GM18951 (cell line): ENCODE results near the gene TMPRSS13.
"Not testable (repeated sequence)": the region's sequence is repeated elsewhere in the genome, so short reads cannot be mapped to it uniquely, and the experiment has no call there.

ENCODE experiments used
- POLR2A ChIP-seq: IDR thresholded peaks from 4 replicates; pipeline ENCODE4 v1.6.1; 2011; ENCODE audit warnings: mild to moderate bottlenecking; ENCODE audit not compliant: insufficient read length, insufficient read depth; ENCODE audit errors: extremely low read depth
- in situ Hi-C: fragments of 300-500 bp; cut with MboI; formaldehyde crosslinking; loops from one replicate; pipeline ENCODE4 v1.12.0; 2022; ENCODE audit warnings: low sequenced_read_pairs, mixed read lengths, inconsistent platforms; ENCODE audit not compliant: unreplicated experiment

Gene TMPRSS13

DNA sequence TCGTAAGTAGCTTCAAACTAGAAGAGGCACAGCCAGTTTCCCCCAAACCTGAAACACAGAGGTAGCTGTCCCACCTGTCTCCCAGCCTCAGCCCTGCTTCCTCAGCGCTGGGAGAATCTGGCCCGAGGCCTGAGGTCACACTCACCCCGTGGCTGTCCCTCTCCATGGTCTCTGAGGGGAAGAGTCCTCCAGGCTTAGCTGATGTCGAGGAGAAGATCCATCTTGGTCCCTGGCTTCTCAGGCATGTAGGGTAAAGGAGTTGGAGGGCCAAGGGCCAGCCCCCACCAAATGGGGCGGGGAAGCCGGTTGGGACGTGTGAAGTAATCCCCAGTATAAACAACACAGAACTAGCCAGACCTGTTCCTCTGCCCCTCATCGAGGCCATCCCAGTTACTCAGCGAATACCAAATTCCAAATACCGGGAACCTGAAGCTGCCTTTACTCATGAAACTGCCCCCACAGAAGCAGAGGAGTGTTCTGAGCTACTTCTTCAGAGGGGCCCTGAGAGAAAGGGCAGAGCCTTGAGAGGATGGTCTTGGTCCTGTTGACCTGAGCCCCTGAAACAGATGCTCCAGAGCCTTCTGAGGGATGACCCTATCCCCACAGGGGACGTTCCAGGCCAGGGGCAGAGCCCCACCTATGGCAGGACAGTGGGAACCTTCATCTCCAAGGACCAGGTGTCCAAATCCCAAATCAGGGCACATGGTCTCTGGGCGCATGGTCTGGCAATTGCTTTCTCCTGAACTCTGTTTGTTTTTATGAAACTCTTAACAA is at the start of gene TMPRSS13:
Gene TMPRSS13, minus strand, starts transcription at position 261 of the 774 bp plus-strand sequence. Its CDS starts 95 bp downstream, at position 166.
- in situ Hi-C loops = no loop called here
- no peak for TF ChIP-seq POLR2A

DNA sequence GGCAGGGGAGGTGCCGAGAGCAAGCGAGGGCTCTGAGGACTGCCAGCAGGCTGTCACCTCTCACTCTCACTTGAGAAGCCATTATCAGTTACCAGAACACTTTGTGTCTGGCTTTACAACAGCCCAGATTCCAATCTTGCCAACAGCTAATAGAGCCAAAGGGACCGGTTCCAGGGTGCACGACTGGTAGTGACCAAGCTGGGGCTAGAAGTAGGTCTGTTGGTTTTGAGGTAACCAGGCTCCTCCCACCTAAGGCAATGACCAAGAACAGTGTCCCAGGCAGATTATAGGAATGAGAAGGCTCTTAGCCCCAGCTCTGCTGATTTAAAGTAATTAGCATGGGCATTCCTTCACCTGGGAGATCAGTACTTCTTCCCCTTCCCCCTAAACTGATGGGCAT is 49.8 kb upstream of the TMPRSS13 start:
- TF ChIP-seq POLR2A = no peak
- in situ Hi-C loops = no loop called here

DNA sequence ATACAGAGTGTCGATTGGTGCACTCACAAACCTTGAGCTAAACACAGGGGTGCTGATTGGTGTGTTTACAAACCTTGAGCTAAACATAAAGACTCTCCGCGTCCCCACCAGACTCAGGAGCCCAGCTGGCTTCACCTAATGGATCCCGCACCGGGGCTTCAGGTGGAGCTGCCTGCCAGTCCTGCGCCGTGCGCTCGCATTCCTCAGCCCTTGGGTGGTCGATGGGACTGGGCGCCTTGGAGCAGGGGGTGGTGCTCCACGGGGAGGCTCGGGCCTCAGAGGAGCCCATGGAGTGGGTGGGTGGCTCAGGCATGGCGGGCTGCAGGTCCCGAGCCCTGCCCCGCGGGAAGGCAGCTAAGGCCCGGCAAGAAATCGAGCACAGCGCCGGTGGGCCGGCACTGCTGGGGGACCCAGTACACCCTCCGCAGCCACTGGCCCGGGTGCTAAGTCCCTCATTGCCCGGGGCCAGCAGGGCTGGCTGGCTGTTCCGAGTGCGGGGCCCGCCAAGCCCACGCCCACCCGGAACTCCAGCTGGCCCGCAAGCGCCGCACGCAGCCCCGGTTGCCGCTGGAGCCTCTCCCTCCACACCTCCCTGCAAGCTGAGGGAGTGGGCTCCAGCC is 49.2 kb upstream of the TMPRSS13 start:
- in situ Hi-C loops = not testable (repeated sequence)

DNA sequence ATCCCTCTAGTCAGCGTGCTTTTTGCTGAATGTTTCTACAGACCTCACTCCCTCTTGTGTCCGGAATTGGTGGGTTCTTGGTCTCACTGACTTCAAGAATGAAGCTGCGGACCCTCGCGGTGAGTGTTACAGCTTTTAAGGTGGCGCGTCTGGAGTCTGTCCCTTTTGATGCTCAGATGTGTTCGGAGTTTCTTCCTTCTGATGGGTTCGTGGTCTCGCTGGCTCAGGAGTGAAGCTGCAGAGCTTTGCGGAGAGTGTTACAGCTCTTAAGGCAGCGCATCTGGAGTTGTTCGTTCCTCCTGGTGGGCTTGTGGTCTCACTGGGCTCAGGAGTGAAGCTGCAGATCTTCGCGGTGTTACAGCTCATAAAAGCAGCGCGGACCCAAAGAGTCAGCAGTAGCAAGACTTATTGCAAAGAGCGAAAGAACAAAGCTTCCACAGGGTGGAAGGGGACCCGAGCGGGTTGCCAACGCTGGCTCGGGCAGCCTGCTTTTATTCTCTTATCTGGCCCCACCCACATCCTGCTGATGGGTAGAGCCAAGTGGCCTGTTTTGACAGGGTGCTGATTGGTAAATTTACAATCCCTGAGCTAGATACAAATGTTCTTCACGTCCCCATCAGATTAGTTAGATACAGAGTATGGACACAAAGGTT is 48.5 kb upstream of the TMPRSS13 start:
- in situ Hi-C loops = not testable (repeated sequence)

DNA sequence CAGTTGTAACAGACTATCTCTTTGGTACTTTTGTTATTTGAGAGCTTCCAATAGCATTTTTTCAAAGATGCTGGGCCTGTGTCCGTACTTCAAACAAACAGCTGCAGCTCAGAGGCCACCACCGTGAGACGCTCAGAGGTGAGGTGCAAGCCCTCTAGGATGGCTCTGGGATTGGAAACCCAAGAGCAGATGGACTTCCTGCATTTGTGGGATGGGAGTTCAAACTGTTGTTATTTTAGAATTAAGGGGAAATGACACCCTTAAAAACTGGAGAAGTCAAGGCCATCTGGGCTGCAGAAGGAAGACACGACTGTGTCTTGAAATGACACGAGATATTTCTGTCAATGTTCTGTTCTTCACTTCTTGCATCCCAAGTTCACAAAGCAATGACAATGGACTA is 47.8 kb upstream of the TMPRSS13 start:
- TF ChIP-seq POLR2A = no peak
- in situ Hi-C loops = no loop called here

DNA sequence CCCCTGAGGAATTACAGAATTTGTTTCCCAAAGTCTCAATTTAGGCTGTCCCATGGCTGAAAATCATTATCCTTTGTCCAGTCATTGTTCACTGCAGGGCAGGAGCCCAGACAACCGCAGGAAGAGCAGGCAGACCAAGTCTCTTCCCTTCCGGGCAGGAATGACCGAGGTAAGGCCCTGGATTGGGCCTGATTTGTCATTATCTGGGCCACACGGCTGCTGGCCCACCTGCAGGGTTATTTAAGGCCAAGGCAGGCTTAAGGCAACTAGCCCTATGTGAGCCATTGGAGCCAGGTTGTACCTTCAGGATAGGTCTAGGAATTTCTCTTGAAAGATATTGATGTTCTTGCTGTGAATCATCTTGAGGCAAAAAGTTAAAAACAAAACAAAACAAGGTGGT is 47.2 kb upstream of the TMPRSS13 start:
- no peak for TF ChIP-seq POLR2A
- in situ Hi-C loops = no loop called here

DNA sequence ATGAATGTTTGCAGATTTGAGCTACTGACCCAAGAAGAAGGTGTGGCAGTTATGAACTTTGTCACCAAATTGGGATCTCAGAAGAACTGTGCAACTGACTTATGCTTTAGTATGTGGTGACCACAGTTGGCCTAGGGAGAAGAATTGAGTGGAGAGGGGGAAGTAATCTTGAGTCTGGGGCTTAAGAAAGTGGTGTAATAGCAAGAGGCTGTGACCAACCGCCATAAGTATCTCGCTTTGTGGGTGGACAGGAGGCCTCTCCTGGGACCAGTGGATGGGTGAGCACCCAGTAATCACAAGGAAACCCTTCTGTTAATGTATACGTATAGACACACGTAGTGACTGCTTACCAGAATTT is 44.3 kb upstream of the TMPRSS13 start:
- in situ Hi-C loops = no loop called here

DNA sequence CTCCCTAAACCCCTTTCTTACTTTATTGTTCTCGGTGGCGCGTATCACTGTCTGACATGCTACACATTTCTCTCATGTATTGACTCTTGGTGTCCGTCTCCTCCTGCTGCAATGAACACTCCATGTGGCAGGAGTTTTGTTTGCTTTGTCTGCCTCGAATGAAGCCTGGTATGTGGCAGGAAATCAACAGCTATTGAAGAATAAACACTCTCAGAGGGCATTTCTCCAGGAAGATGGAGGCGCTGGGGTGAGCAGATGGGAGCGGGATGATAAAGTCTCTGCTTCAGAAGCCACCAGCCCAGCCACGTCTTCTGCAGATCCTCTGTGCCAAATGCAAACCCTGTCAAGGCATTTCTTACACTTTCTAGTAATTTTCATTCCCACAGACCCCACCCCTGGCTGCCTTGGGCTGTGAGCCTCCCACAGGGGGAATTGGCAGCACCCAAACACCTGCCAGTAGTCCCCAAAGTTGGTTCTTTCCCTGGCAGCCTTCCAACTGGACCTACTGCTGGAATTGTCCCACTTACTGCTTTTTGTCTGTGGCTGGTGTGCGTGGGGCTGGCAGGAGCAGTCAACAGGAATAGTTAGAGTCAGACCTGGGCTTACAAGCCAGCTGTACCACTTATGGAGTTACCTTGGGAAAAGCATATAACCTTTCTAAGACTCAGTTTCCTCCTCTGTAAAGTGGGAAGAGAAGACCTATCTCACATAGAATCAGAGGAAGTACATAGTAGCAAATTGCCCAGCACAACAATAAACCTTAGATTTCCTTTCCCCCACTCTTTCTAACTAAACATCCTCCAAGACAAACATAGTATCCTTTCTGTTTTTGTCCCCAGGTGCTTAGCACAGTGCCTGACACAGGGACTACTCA is 43.7 kb upstream of the TMPRSS13 start:
- no peak for TF ChIP-seq POLR2A
- in situ Hi-C loops = no loop called here

More for the DNA sequence above, 44.3 kb upstream of the TMPRSS13 start:
- no peak for TF ChIP-seq POLR2A

DNA sequence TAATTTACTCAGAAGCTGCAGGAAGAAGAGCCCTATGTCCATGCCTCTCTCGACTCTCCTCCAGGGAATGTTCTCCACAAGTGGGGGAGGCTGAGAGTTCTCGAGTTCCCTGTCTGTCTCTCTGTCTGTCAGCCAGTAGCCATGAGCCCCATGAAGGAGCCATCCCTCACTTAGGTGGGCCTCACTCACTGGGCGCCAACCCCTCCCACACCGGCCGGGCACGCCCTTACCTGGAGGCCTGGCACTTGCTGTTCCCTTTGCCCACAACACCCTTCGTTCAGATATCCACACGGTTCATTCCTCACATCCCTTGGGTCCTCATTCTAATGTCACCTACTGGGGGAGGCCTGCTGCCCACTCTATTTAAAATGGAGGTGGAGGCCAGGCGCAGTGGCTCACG is 42.8 kb upstream of the TMPRSS13 start:
- in situ Hi-C loops = no loop called here
- TF ChIP-seq POLR2A = no peak

DNA sequence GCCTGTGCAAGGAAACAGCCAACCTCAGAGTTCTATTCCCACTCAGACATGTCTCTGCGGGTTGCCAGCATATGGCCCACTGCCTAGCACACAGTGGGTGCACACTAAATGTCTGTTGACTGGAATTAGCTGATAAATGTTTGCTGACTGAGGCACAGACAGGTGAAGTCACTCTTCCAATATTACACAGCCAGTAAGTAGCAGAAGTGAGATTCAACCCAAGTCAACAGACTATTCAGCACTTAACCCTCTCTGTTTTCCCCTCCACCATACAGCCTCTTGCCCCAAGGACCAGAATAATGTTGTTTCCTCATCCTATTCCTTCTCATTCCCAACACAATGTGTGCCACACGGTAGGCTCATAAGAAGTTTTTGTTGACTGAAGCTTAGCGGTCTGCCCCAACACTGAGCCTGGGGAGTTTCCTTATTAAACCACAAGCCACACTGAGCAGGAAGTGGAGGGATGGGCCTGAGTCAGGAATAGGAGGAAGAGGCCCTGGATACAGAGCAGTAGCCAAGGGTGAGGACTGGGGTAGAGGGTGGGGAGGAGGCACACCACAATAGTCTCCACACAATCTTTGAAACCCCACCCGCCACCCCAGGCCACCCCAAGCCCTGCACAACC is 41.3 kb upstream of the TMPRSS13 start:
- in situ Hi-C loops = no loop called here
- TF ChIP-seq POLR2A = no peak

DNA sequence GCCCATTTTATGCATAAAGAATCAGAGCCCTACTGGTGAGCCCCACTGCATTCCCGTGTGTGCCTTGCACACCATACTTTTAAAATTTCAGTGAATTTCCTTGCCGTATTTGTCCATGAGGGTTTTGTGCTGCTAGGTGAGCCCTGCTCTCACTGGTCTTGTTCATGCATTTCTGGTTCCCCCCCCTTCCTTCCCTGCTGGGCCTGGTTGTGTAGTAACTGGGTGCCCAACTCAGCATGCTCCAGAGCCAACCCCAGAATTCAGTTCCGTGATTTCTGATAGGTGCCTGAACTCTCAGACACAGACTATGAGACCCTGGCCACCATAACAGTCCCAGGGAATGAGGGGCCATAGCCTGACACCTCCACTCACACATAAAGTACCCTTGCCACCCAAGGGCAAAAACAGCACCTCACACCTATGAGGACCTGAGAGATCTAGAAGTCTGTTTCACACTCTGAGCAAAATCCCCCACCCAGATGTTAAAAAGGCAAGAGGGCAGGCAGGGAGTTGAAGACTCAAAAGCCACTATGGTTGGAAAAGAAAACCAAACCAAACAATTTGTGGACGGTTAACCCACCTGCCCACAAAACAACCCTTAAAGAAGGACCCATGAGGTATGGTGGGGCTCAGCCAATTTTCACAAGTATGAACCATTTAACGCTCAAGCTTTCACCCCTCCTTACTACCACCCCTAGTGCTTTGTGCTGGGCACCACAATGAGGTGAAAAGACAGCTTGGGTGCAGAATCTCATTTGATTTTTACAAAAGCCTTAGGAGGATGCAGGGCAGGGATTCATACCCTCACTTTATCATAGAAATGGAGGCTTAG is 40.2 kb upstream of the TMPRSS13 start:
- no peak for TF ChIP-seq POLR2A
- in situ Hi-C loops = no loop called here

DNA sequence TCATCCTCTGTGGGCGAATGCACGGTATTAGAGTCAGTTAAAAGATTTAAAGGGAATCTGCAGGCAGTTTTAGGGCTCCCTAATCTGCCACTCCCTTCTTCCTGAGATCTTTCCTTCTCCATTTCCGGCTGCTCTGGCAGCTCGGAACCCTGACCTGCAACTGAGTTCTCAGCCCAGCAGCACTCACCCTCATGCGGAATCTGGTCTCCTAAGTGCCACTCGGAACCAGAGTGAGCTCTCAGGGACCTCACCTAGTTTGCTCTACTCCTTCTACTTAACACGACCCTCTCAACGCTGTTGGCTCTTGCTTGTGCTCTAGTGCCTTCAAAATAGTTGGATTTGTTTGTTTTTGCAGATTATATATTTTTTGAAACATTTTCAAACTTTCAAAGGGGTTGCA is 37.7 kb upstream of the TMPRSS13 start:
- no peak for TF ChIP-seq POLR2A
- in situ Hi-C loops = no loop called here
